HG03354 (cell line): ENCODE data around the gene SLC6A8.
"Not testable (repeated sequence)": the region's sequence is repeated elsewhere in the genome, so short reads cannot be mapped to it uniquely, and the experiment has no call there.

Experiments
- ATAC-seq: cut with Tn5 transposase; IDR thresholded peaks from one replicate; pipeline ENCODE4 v1.9.1; 2021; ENCODE audit warnings: mild to moderate bottlenecking; ENCODE audit not compliant: unreplicated experiment, poor library complexity, severe bottlenecking

Gene SLC6A8

GRCh38 chrX:153691032-153691827, 3.5 kb downstream of the SLC6A8 start:
- ATAC-seq, result not testable (repeated sequence)

DNA sequence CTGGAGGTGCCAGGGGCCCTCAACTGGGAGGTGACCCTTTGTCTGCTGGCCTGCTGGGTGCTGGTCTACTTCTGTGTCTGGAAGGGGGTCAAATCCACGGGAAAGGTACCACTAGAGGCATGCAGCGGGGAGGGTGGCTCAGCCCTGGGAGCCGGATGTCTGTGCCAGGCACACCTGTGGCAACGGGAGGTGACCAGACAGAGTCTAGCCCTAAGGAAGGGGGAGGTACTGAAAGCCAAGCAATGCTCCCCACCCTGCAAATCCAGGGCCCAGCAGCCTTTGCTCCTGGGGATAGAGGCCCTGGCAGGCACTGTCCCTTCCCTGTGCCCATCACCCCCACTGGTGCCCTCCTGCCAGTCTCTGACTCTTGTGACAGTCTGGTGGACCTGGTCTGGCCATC, 4.3 kb downstream of the SLC6A8 start:
- ATAC-seq, result no peak

DNA sequence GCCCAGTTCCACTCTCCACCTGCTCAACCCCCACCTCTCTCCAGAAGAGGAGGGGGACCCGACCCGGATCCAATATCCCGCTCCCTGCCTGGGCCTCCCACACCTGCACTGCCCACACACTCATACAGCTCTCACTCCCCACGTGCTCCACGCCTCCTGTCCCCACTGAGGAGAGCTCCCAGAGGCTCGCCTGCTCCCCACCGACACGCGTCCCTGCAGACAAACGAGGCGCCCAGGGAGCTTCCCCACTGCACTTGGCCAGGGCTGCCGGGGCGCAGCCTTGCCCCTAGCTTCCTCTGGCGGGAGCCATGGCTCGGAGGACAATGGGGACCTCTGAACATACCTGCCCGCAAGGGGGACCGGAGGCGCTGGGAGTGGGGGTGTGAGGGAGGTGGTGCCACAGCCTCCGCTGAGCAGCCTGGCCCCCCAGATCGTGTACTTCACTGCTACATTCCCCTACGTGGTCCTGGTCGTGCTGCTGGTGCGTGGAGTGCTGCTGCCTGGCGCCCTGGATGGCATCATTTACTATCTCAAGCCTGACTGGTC, 5.0 kb downstream of the SLC6A8 start:
- no peak for ATAC-seq

- no peak for ATAC-seq
Observed at GRCh38 chrX:153693216-153694086, 5.7 kb downstream of the SLC6A8 start.

DNA sequence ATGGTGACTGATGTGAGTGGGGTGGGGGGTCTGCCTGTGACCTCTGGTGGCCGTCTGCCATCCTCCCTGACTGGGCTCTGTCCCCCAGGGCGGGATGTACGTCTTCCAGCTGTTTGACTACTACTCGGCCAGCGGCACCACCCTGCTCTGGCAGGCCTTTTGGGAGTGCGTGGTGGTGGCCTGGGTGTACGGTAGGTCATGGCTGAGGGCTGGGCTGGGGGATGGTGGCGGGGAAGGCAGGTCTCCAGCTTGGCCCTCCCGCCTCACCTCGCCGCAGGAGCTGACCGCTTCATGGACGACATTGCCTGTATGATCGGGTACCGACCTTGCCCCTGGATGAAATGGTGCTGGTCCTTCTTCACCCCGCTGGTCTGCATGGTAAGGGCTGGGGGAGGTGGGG, 6.5 kb downstream of the SLC6A8 start:
- ATAC-seq, result not testable (repeated sequence)

- ATAC-seq, result no peak
Observed at GRCh38 chrX:153694687-153695270, 7.1 kb downstream of the SLC6A8 start.

DNA sequence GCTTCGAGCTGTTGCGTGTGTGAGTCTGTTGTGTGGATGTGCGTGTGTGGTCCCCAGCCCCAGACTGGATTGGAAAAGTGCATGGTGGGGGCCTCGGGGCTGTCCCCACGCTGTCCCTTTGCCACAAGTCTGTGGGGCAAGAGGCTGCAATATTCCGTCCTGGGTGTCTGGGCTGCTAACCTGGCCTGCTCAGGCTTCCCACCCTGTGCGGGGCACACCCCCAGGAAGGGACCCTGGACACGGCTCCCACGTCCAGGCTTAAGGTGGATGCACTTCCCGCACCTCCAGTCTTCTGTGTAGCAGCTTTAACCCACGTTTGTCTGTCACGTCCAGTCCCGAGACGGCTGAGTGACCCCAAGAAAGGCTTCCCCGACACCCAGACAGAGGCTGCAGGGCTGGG, 8.4 kb downstream of the SLC6A8 start:
- no peak for ATAC-seq

DNA sequence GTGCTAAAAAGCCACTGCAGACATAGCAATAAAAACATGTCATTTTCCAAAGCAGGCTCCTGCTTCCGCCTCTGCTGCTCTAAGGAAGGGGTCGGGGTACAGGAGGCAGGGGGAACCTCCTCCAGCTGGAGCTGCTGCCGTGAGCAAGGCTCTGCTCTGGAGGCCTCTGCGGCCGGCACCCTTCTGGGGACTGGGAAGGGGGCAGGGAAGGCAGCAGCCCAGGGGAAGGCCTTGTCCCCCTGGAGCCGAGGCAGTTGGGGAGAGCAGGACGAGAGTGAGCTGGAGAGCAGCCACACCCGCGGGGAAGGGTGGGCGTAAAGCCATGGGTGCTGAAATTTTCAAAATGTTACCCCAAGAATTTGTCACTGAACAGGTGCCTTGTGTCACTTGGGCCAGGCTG, 8.8 kb downstream of the SLC6A8 start:
- not testable (repeated sequence) for ATAC-seq

- ATAC-seq, result not testable (repeated sequence)
Observed at GRCh38 chrX:153696986-153697722, 9.4 kb downstream of the SLC6A8 start.

GRCh38 chrX:153697924-153698865, 10.5 kb downstream of the SLC6A8 start:
- no peak for ATAC-seq

DNA sequence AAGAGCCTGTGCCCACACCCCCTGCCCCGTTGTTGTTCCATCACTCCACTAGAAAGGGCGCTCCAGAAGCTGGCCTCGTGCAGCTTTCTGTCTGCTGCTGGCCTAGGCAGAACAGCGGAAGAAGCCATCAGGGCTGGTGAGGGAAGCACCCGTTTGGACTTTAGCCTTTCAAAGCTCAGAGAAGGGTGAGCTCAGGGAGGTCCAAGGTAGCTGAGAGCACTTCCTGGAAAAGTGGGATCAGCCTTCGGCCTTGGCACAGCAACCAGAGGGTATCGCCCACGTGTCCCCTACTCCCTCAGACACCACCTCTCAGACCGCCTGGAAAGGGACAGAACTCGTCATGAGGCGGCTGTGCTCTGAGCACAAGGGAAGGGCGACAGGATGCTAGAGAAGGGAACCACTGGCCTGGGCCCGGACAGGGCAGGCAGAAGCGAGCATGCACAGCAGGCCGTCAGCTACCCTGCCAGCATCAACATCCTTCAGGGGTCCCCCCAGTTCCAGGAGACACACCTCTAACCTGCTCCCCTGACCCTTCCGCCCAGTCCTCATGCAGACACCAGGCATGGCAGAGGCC, 11.6 kb downstream of the SLC6A8 start:
- not testable (repeated sequence) for ATAC-seq

DNA sequence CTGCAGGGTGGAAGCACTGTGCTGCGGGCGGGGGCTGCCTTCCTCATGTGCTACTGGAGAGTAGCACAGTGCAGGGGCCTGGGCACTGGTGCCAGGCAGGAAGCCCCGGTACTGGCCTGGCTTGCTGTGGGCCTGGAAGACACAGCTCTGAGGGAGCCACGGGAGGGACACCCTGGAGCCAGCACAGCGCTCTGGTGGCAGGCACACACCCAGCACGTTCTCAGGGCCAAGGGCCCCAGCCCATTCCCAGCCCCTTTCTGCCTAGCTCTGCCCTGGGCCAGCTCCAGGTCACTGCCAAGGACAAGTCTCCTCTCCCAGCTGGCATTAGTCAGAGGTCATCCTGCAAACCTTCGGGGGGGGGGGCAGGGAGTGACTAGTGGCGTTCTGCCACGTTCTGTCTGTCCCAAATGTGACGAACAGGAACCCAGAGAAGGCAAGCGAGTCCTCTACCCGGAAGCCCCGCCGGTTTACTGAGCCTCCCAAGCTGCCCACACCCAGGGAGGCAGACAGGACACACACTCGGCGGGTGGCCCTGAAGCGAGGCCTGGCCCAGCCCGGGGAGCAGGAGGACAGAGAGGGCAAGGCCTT, 12.2 kb downstream of the SLC6A8 start:
- ATAC-seq, result not testable (repeated sequence)

GRCh38 chrX:153700376-153700945, 12.7 kb downstream of the SLC6A8 start:
- ATAC-seq, result no peak

- no peak for ATAC-seq
Observed at GRCh38 chrX:153700967-153701366, 13.2 kb downstream of the SLC6A8 start.

DNA sequence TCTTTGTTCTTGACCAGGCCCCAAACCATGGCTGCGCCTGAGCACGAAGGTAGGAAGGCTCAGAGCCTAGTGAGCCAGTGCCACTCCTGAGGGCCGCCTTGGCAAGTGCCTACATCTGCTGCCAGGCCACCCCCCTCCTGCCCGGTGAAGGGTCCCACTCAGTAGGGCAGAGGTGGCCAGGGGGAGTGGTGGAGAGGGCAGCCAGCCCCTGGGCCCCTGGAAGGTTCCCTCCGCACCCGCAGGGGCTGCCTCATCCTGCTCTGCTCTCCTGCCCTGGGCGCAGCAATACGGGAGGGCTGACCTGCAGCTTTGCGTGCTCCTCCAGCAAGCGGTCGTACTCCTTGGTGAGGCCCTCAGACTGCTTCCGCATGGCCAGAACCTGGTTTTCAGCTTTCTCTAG, 14.0 kb downstream of the SLC6A8 start:
- ATAC-seq, result no peak

DNA sequence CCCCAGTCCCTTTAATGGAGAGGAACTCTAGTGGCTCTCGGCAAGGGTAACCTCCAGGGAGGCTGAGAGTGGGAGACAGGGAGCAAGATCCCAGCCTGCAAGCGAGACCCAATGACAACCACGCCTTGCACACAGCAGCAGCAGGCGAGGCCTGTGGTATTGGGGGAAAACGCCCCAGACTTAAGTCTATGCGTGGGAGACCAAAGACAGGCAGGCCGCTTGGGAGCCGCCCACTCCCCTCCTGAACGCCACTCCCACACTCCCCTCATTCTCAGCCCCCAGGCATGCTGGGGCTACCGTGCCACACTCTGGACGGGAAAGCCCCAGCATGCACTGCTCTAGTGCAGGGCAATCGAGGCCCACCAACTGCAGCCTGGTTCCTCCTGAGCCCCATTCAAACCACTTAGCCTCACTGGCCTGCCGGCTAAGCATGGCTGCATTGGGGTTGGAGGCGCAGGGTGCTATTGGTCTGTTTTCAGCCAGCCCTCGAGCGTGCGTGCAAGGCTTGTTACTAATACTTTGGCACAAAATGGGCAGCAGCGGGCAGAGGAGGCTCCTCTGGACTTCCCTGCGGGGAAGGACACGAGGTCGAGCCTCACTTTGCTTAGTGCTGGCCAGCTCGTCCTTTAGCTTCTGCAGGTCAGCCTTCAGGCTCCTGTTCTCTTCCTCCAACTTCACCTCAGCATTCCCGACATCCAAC, 14.8 kb downstream of the SLC6A8 start:
- ATAC-seq, result no peak

- no peak for ATAC-seq
Observed at GRCh38 chrX:153703036-153703370, 15.3 kb downstream of the SLC6A8 start.
